Fibroblast of skin of scalp (primary cell): ENCODE results near the gene INPP4A.

Source experiments
- DNase-seq: peaks from one replicate; pipeline ENCODE4 v3.0.0-alpha.2; 2013

Gene INPP4A

GRCh38 chr2:98565941-98566340, 121.3 kb downstream of the INPP4A start:
- DNase-seq: no peak

DNA sequence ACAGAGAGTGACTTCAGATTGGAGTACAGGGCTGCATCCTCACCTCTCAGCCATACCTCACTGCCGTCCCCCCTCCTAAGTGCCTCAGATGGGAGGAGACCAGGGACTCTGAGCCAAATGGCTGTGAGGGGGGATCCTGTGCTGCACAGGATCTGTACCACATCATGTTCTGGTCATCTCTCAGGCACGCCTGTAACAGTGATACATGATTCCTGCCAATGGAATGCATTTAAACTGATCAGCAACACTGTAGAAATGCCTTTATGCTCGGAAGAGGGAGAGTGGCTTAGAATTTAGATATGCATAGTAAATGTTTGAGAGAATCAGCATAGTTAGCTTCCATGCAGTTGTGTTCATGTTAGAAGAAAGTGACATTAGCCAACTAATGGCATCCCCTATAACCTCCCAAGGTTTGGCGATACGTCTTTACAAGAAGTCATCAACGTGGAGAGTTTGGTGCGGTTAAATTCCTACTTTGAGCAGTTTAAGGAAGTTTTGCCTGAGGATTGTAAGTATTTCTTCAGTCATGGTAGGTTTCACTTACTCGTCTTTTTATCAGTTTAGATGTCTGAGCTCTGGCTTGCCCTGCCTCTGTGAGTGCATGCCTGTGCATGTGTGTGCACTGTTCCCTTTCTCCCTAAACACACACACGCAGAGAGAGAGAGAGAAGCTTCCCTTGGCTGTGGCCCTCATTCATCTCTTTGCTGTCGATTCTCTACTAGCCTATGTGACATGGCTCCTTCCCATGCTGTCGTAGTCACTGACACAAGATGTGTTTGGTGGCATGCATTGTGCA, 123.7 kb downstream of the INPP4A start:
- peak; percentile 17 for DNase-seq

DNA sequence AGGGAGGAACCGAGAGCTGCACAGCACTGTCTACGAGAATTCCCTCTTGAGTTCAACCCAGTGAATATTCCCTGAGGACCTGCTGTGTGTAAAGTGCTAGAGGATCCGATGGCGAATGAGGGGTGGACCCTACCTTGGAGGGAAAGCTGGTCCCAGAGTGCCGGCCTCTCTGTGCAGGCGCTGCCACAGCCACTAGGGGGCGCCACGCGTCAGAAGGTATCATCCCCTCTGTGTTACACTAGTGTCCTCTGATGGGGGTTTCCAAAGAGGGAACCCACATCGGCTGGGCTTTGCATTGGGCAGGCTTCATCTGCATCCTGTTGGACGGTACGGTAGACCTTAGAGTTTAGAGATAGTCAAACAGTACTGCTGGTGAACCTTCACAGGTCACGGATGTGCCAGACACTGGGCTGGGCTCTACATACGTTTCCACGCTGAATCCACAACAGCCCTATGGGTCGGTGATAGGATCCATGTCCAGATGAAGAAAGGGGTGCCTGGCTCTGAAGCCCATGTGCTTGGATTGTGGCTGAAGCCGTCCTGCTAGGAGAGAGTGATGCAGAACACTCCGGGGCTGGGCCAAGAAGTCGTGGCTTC, 124.6 kb downstream of the INPP4A start:
- peak; percentile 17 for DNase-seq

- DNase-seq: no peak
These were observed 125.3 kb downstream of the INPP4A start for GRCh38 chr2:98569915-98570314.

DNA sequence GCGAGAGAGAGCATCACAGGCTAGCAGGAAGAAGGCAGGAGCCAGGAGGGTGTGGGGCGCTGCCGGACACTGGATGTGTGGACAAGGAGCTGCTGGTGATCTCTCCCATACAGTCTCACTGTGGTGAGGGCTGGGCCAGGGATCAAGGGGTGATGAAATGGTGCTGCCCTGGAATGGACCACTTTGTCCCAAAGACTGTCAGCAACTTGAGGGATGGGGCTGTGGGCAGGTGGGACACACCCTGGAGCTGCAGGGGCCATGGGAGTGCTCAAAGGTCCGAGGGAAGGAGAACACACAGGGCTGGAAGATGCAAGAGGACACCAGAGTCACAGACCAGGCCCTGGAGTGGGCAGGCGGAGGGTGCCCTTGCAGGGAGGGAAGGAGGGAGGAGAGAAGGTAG, 125.7 kb downstream of the INPP4A start:
- no peak for DNase-seq

GRCh38 chr2:98571121-98571701, 126.6 kb downstream of the INPP4A start:
- no peak for DNase-seq

DNA sequence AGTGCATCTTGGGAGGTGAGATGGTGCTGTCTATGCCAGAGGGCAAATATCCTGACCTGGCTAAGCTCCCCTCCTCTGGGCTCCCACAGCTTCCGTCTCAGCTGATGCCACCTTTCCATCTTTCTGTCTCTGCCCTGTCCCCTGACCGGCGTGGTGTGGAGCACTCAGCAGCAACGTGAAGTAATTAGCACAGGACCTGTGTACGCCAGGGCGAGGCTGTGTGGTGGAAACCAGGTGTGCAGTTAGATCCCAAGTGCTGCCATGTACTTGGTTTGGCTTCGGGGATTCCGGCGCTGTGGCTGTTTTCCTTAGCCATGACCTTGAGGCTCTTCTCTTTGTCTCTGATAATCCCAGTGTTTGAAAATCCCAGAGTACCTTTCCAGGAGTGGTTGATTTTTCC, 127.1 kb downstream of the INPP4A start:
- DNase-seq: no peak

GRCh38 chr2:98572211-98572610, 127.6 kb downstream of the INPP4A start:
- no peak for DNase-seq

- DNase-seq: no peak
These were observed 128.0 kb downstream of the INPP4A start for GRCh38 chr2:98572676-98573075.

- no peak for DNase-seq
These were observed 128.8 kb downstream of the INPP4A start for GRCh38 chr2:98573426-98573825.

DNA sequence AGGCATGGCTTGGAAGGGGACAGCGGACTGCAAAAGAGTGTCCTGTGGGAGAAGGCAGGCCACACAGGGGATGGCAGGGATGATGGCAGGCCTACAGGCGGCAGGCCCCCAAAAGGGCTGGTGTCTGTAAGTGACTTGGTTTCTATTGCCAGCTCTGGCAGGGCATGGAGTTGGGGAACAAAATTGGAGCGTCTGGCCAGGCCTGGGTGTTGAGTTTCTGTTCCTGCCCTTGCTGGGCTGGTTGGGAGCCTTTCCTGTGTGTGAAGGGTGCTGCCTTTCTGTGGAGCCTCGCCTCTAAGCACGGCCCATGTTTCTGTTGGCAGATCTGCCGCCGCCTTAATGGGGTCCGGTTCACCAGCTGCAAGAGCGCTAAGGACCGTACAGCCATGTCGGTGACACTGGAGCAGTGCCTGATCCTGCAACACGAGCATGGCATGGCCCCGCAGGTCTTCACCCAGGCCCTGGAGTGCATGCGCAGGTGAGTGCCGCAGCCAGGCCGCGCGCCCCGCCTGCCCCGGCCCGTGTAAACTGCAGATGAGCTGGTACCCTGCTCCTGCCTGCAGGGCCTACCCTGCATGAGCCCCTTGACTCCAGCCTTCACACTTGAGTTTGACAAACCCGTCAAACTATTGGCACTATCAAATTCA, 132.1 kb downstream of the INPP4A start:
- DNase-seq: no peak

DNA sequence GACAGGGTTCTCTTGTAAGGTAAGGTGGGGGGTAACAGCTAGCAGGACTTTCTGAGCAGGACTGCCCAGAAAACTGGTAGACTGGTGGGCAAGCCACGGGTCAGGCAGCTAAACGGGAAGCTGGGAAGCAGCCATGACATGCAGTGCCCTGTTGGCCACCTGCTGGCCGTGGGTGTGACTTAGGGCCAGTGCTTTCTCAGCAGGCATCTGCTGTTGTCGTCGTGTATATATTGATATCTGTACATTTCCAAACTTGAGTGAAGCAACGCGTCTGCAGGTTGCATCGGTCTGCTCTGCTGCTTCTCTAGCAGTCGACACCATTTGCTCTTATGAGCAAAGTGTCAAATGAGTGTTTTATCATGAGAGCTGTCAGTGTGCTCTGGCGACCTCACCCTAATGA, 132.7 kb downstream of the INPP4A start:
- DNase-seq: no peak

- DNase-seq: no peak
These were observed 133.6 kb downstream of the INPP4A start for GRCh38 chr2:98578231-98578630.

GRCh38 chr2:98579926-98580325, 135.3 kb downstream of the INPP4A start:
- DNase-seq: no peak

GRCh38 chr2:98580656-98581284, 136.1 kb downstream of the INPP4A start:
- DNase-seq: no peak

- DNase-seq: no peak
These were observed 137.9 kb downstream of the INPP4A start for GRCh38 chr2:98582523-98582922.

DNA sequence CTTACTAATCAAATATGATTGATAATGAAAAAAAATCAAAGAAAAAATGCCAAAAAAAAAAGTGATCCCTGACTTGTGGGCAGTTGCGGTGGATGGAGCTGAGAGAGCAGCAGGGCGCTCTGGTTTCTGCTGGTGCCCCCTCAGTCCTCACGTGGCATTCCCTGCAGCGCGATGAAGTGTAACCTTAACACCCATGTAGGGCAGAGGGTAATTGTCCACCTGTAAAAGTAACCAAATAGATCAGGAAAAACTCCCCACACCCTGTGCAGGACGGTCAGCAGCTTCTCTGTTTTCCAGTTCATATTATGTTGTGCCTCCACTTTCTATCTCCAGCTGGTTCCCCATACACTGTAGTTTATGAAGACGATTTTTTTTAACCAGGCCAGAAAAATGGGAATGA, 138.6 kb downstream of the INPP4A start:
- no peak for DNase-seq

- DNase-seq: no peak
These were observed 139.4 kb downstream of the INPP4A start for GRCh38 chr2:98583816-98584618.

- DNase-seq: no peak
These were observed 140.7 kb downstream of the INPP4A start for GRCh38 chr2:98585386-98585785.

GRCh38 chr2:98586551-98587140, 142.0 kb downstream of the INPP4A start:
- no peak for DNase-seq

DNA sequence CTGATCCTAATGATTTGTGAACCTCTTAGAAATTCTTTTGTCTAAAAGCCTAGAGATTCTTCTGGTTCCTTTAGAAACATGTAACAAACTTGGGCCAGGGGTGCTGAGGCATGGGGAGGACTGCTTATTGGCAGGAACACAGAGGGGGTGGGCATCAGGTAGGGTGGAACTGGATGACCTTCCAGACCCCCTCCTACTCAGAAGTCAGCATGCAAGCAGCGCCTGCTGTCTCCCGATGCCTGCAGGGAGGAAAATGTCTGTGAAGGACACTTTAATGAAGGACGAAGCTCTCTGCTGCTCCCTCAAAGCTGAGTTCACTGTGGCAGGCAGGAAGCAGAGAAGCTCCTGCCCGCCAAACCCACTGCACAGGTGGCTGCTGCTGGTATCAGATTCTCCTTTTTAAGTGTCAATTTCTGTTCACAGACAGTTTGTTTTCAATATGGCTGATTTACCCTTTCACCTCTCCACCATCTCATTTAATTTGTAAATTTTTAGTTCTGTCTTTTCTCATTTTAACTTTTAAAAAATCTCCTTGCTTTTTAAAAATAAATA, 144.3 kb downstream of the INPP4A start:
- no peak for DNase-seq
